ENCODE results near the gene RFX5. TPM values are rescaled to one million over a fixed set of nuclear protein-coding genes. Genes with fewer than 3 reads are reported as not detected.

The RFX5 gene
- total and polyA plus RNA-seq, 2 experiments from 2014 or later: 11.3 to 20.0 TPM

DNA sequence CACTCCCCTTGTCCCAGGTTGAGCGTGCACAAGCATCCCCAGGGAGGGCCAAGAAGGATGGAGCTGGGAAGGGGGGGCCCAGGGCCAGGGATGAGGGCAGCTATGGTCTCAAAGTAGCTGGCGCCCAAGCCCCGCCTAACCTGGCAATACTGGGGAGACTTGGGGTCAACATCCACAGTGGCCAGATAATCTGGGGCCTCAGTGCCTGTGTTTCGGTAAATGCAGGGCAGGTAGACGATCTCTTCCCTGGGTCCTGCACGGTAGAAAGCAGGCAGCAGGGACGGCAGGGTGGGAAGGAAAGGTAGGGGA is 22.2 kb upstream of the RFX5 start:
- Histone ChIP-seq H3K9me3 (ENCODE audit: low read depth) (no peaks in the 10 kb centered on the region), H3K36me3 (ENCODE audit: low read depth) (no peaks in the 10 kb centered on the region), H3K27ac (no peak overlapping the region), H3K4me1 (ENCODE audit: insufficient read depth) (peaks cover 16% of the 10 kb centered on the region; the same call in 1 of the 2 replicates), H3K4me2 (ENCODE audit: unreplicated experiment) (no peak overlapping the region), H2AFZ (no peak overlapping the region), H3F3A (ENCODE audit: insufficient read depth) (no peaks in the 10 kb centered on the region), H4K20me1 (ENCODE audit: insufficient read depth) (no peaks in the 10 kb centered on the region), H3K27me3 (replicated peaks; ENCODE audit: insufficient read depth) (no peaks in the 10 kb centered on the region), H3K9me2 (ENCODE audit: insufficient read depth) (no peaks in the 10 kb centered on the region), H3K4me3 (no peak overlapping the region), H3K79me2 (ENCODE audit: insufficient read depth) (no peaks in the 10 kb centered on the region), H3K9ac (no peak overlapping the region)
- no peak for DNase-seq
- in situ Hi-C loops (cut with MboI): no loop called here
- TF ChIP-seq EZH2phosphoT487 (IDR thresholded peaks at IDR 0.05; ENCODE audit: insufficient read depth, low read depth) (no peak), EZH2 (IDR thresholded peaks at IDR 0.05; ENCODE audit: insufficient read depth, poor library complexity, severe bottlenecking) (no peak)
- WGBS, 2 experiments (ENCODE audit: low coverage in 1 of 2, low lambda C conversion rate in 2 of 2, missing lambda C conversion rate in 2 of 2): 83 to 87% methylated on average over 7 of the region's 7 CpGs

DNA sequence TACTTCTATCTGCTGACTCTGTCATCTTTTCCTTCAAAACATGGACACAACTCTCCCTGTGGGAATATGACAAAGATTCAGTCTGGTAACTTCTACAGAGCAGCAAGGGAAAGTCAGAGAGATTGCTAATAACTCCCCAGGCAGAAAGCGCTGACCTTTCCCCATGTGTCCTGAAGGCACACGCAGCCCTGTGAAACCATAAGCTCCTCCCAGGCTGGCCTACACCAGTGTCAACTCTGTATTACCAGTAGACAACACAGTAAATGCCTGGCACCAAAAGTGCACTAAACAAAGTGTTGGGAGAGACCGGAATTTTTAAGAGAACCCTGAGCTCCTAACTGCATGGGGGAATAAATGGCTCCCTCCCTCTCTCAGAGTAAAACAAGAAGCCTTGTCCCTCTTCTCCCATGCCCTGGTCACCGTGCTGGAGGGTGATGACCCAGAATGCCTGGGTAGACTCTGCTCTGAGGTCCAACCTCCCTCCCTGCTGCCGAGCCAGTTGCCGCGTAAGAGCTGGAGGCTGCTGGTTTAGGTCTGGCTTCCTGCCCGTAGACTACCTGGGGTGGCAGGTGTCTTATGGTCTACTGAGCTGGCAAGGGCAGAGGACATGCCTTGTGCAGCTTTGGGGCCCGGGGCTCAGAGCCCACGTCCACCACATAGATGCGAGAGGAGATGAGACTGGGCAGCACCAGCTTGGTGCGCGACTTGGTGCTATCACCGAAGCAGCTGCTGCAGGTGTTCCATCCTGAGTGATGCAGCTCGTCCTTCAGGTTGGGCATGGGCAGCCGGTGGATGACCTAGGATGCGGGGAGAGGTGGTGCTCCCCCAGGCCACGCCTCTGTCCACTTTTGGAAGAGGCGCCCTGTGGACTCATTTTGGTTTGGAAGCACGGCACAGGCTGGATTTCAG is 21.6 kb upstream of the RFX5 start:
- WGBS, 2 experiments (ENCODE audit: low coverage in 1 of 2, low lambda C conversion rate in 2 of 2, missing lambda C conversion rate in 2 of 2): 86 to 88% methylated on average over 20 of the region's 20 CpGs
- Histone ChIP-seq H4K20me1 (ENCODE audit: insufficient read depth) (no peaks in the 10 kb centered on the region), H3K4me2 (ENCODE audit: unreplicated experiment) (no peak overlapping the region), H3K4me1 (ENCODE audit: insufficient read depth) (peaks cover 16% of the 10 kb centered on the region; the same call in 1 of the 2 replicates), H3K27ac (no peak overlapping the region), H3K27me3 (replicated peaks; ENCODE audit: insufficient read depth) (no peaks in the 10 kb centered on the region), H3K9me3 (ENCODE audit: low read depth) (no peaks in the 10 kb centered on the region), H3K36me3 (ENCODE audit: low read depth) (no peaks in the 10 kb centered on the region), H3K9ac (no peak overlapping the region), H3K4me3 (no peak overlapping the region), H3K9me2 (ENCODE audit: insufficient read depth) (no peaks in the 10 kb centered on the region), H3K79me2 (ENCODE audit: insufficient read depth) (no peaks in the 10 kb centered on the region), H3F3A (ENCODE audit: insufficient read depth) (no peaks in the 10 kb centered on the region), H2AFZ (no peak overlapping the region)
- TF ChIP-seq EZH2phosphoT487 (IDR thresholded peaks at IDR 0.05; ENCODE audit: insufficient read depth, low read depth) (no peak), EZH2 (IDR thresholded peaks at IDR 0.05; ENCODE audit: insufficient read depth, poor library complexity, severe bottlenecking) (no peak)
- no peak for DNase-seq
- in situ Hi-C loops (cut with MboI): no loop called here

DNA sequence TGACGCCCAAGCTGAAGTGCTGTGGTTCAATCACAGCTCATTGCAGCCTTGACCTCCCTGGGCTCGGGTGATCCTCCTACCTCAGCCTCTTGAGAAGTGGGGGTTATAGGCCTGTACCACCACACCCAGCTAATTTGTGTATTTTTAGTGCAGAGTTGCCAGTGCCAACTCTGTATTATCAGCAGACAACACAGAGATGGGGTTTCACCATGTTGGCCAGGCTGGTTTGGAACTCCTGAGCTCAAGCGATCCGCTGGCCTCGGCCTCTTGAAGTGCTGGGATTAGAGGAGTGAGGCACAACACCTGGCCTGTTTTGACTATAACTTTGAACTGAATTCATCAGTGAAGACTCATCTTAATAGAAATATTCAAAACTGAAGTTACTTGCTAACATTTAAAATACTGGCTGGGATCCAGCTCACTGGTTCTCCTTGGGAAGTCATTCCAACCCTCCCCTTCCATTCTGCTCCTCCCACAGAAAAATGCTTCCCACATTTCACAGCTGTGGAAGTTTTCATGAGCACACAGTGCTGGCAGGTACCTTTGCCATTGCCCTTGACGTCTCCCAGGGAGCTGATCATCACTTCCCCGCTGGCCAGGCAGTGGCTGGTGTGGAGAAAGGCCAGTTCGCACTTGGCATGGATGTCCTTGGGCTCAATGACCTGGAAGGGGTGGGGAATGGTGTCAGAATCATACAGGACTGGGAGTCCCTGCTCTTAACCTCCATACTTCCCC is 20.8 kb upstream of the RFX5 start:
- H3K27ac ChIP-seq: no peak overlapping the region
- no peak overlapping the region for H3K4me2 ChIP-seq (ENCODE audit: unreplicated experiment)
- H4K20me1 ChIP-seq (ENCODE audit: insufficient read depth): no peaks in the 10 kb centered on the region
- H3K36me3 ChIP-seq (ENCODE audit: low read depth): no peaks in the 10 kb centered on the region
- H3K79me2 ChIP-seq (ENCODE audit: insufficient read depth): no peaks in the 10 kb centered on the region
- H3F3A ChIP-seq (ENCODE audit: insufficient read depth): no peaks in the 10 kb centered on the region
- no peaks in the 10 kb centered on the region for H3K9me2 ChIP-seq (ENCODE audit: insufficient read depth)
- H3K9ac ChIP-seq: no peak overlapping the region
- 77 to 80% methylated on average over 8 of the region's 8 CpGs for WGBS, 2 experiments (ENCODE audit: low coverage in 1 of 2, low lambda C conversion rate in 2 of 2, missing lambda C conversion rate in 2 of 2)
- in situ Hi-C loops (cut with MboI): no loop called here
- H3K4me1 ChIP-seq (ENCODE audit: insufficient read depth): peaks cover 16% of the 10 kb centered on the region; the same call in 1 of the 2 replicates
- DNase-seq: no peak
- TF ChIP-seq EZH2 (IDR thresholded peaks at IDR 0.05; ENCODE audit: insufficient read depth, poor library complexity, severe bottlenecking) (no peak), EZH2phosphoT487 (IDR thresholded peaks at IDR 0.05; ENCODE audit: insufficient read depth, low read depth) (no peak)
- H2AFZ ChIP-seq: no peak overlapping the region
- H3K9me3 ChIP-seq (ENCODE audit: low read depth): no peaks in the 10 kb centered on the region
- H3K4me3 ChIP-seq: no peak overlapping the region
- no peaks in the 10 kb centered on the region for H3K27me3 ChIP-seq (replicated peaks; ENCODE audit: insufficient read depth)

DNA sequence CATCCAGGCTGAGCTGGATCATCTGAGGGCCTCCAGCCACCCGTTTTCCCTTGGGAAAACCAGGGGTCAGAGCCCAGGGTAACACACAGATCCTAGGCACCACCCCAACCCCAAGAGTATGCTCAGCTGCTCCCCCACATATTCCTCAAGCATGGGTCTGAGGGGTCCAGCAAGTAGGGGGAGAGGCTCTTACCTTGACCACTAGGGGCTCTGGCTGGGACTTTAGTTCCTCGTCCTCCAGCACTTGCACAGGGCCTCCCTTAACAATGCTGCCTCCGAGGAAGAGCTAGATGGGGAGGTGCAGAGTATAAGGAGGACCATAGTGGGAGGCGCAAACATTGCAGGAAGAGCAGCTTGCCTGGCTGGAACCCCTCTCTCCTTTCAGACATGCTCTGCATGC is 17.9 kb upstream of the RFX5 start:
- in situ Hi-C loops (cut with MboI): no loop called here
- H3K4me2 ChIP-seq (ENCODE audit: unreplicated experiment): no peak overlapping the region
- WGBS, 2 experiments (ENCODE audit: low coverage in 1 of 2, low lambda C conversion rate in 2 of 2, missing lambda C conversion rate in 2 of 2): 74 to 76% methylated on average over 4 of the region's 4 CpGs
- H3K79me2 ChIP-seq (ENCODE audit: insufficient read depth): no peaks in the 10 kb centered on the region
- no peak overlapping the region for H3K9ac ChIP-seq
- no peaks in the 10 kb centered on the region for H3K36me3 ChIP-seq (ENCODE audit: low read depth)
- H3K9me2 ChIP-seq (ENCODE audit: insufficient read depth): no peaks in the 10 kb centered on the region
- H3K4me3 ChIP-seq: no peak overlapping the region
- no peaks in the 10 kb centered on the region for H3K9me3 ChIP-seq (ENCODE audit: low read depth)
- no peak overlapping the region for H3K27ac ChIP-seq
- no peak for DNase-seq
- no peak overlapping the region for H2AFZ ChIP-seq
- TF ChIP-seq EZH2phosphoT487 (IDR thresholded peaks at IDR 0.05; ENCODE audit: insufficient read depth, low read depth) (no peak), EZH2 (IDR thresholded peaks at IDR 0.05; ENCODE audit: insufficient read depth, poor library complexity, severe bottlenecking) (no peak)
- no peaks in the 10 kb centered on the region for H4K20me1 ChIP-seq (ENCODE audit: insufficient read depth)
- H3F3A ChIP-seq (ENCODE audit: insufficient read depth): no peaks in the 10 kb centered on the region
- no peaks in the 10 kb centered on the region for H3K27me3 ChIP-seq (replicated peaks; ENCODE audit: insufficient read depth)
- H3K4me1 ChIP-seq (ENCODE audit: insufficient read depth): no peaks in the 10 kb centered on the region
